Gastrocnemius medialis (tissue), 4 donors: ENCODE results near the gene NTM. TPM values are rescaled to one million over a fixed set of nuclear protein-coding genes. Genes with fewer than 3 reads are reported as not detected.

Experiments
- ATAC-seq, 2 donors: fragments of 150-250 bp; one replicate each; pipeline ENCODE4 v1.9.1; 2016
- DNase-seq, 2 donors: peaks; one replicate each; pipeline ENCODE4 v3.0.0-alpha.2; 2019
- H3K27ac ChIP-seq, 4 donors: fragments of 200-600 bp; sonication (generic); 1 replicate in 1 of 4; 2 replicates in 3 of 4; pipeline ENCODE4 v1.5.1; 2016 to 2018; ENCODE audit warnings: mild to moderate bottlenecking in 2 of 4, moderate library complexity in 1 of 4
- H3K27me3 ChIP-seq, 3 donors: fragments of 200-600 bp; sonication (generic) in 2 of 3; 1 replicate in 1 of 3; 2 replicates in 2 of 3; pipeline versions ENCODE4 v1.5.1 to v1.6.0; 2016 to 2019; ENCODE audit warnings: mild to moderate bottlenecking in 1 of 3, moderate library complexity in 1 of 3
- H3K36me3 ChIP-seq, 2 donors: fragments of 200-600 bp; sonication (generic) in 1 of 2; one replicate each; pipeline ENCODE4 v1.5.1; 2017 to 2018
- H3K4me1 ChIP-seq, 2 donors: fragments of 200-600 bp; sonication (generic) in 1 of 2; one replicate each; pipeline ENCODE4 v1.5.1; 2016 to 2017; ENCODE audit warnings: mild to moderate bottlenecking in 2 of 2
- H3K4me3 ChIP-seq, 4 donors: fragments of 200-600 bp; sonication (generic) in 3 of 4; 1 replicate in 1 of 4; 2 replicates in 3 of 4; pipeline ENCODE4 v1.5.1; 2016 to 2019; ENCODE audit warnings: mild to moderate bottlenecking in 2 of 4
- H3K9me3 ChIP-seq, 3 donors: fragments of 200-600 bp; sonication (generic) in 2 of 3; 1 replicate in 1 of 3; 2 replicates in 2 of 3; pipeline ENCODE4 v1.5.1; 2016 to 2019
- POLR2A ChIP-seq, 2 donors: fragments of 450-650 bp; IDR thresholded peaks; one replicate each; pipeline ENCODE4 v1.6.1; 2017; ENCODE audit warnings: antibody characterized with exemption in 2 of 2, mild to moderate bottlenecking in 2 of 2, moderate library complexity in 2 of 2
- in situ Hi-C, 4 donors: fragments of 200-750 bp; cut with MboI; loops; one replicate each; pipeline versions ENCODE4 v1.15.0 to v1.8.0; 2017; ENCODE audit warnings: low sequenced_read_pairs in 4 of 4
- intact Hi-C: fragments of 100-400 bp; cut with DNase I; formaldehyde crosslinking; loops from one replicate; pipeline ENCODE4 v1.15.1; 2023; ENCODE audit warnings: low total_unique reads
- total RNA-seq, 4 donors: library from RNA; depleted of rRNA; stranded (reverse); fragments of >200 nt; gene quantifications; one replicate each; pipeline versions ENCODE4 v1.1.0 to v1.2.3, GENCODE V29; 2016
- TF ChIP-seq, protein P1 (sequence below), 5 experiments: fragments of 450-650 bp in 3 of 5; fragments of 200-600 bp in 2 of 5; sonication (generic) in 2 of 5; IDR thresholded peaks in 4 of 5; conservative IDR thresholded peaks in 1 of 5; 1 replicate in 4 of 5; 2 replicates in 1 of 5; pipeline ENCODE4 v1.5.1; 2016 to 2019; ENCODE audit warnings: antibody characterized with exemption in 5 of 5, mild to moderate bottlenecking in 3 of 5, moderate library complexity in 3 of 5

The NTM gene
- total RNA-seq, 4 donors from 2014 or later: 0.69 TPM; not detected in 3

DNA sequence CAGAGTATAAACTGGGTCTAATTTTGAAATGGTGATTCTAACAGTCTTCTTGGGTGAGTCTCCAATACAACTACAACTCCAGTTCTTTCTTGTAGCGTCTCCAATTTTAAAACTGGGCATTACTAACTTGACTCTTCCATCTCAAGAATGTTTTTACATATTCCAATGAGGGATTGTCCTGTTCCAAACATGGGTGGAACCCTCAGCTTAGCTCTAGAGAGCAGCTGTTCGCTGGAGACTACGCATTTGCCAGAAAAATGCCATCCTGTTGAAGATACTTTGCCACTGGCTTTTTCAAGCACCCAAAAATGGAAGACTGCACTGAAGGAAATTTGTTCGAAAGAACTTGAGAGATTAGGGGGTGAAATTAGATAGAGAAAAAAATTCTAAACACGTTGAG lies 870.0 kb downstream of the NTM start:
- Histone ChIP-seq H3K4me3 (no peak overlapping the region), H3K36me3 (no peaks in the 10 kb centered on the region), H3K27me3 (no peaks in the 10 kb centered on the region), H3K9me3 (no peaks in the 10 kb centered on the region), H3K4me1 (no peaks in the 10 kb centered on the region), H3K27ac (no peak overlapping the region)
- ATAC-seq: no peak
- no peak for TF ChIP-seq POLR2A (IDR thresholded peaks at IDR 0.05)
- TF ChIP-seq, protein P1, sequence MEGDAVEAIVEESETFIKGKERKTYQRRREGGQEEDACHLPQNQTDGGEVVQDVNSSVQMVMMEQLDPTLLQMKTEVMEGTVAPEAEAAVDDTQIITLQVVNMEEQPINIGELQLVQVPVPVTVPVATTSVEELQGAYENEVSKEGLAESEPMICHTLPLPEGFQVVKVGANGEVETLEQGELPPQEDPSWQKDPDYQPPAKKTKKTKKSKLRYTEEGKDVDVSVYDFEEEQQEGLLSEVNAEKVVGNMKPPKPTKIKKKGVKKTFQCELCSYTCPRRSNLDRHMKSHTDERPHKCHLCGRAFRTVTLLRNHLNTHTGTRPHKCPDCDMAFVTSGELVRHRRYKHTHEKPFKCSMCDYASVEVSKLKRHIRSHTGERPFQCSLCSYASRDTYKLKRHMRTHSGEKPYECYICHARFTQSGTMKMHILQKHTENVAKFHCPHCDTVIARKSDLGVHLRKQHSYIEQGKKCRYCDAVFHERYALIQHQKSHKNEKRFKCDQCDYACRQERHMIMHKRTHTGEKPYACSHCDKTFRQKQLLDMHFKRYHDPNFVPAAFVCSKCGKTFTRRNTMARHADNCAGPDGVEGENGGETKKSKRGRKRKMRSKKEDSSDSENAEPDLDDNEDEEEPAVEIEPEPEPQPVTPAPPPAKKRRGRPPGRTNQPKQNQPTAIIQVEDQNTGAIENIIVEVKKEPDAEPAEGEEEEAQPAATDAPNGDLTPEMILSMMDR (IDR thresholded peaks at IDR 0.05 in 4 of 5, conservative IDR thresholded peaks at IDR 0.05 in 1 of 5): no peak
- intact Hi-C loops (no loop called here), in situ Hi-C loops (no loop called here)
- no peak for DNase-seq

DNA sequence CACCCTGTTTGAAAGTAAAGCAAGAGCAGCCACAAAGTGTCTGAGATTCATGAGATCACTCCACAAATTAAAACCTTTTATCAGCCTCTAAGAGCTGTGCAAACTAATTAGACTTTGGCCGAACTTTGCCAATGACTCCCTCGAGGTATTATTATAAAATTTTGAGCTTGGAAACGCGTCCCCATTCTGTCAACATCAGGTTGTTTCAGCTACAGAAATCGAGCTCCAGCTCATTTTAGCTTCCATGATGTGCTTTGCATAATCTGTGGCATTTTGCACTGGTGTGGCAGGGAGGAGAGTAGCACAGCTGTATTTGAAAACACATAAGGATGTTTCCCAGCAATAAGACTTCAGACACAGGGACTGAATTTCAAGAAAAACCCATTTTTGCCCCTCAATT lies 872.2 kb downstream of the NTM start:
- no peaks in the 10 kb centered on the region for H3K9me3 ChIP-seq
- in situ Hi-C loops (no loop called here), intact Hi-C loops (no loop called here)
- TF ChIP-seq, protein P1 (IDR thresholded peaks at IDR 0.05 in 4 of 5, conservative IDR thresholded peaks at IDR 0.05 in 1 of 5): no peak
- no peak for TF ChIP-seq POLR2A (IDR thresholded peaks at IDR 0.05)
- H3K4me3 ChIP-seq: no peak overlapping the region
- H3K27me3 ChIP-seq: no peaks in the 10 kb centered on the region
- H3K4me1 ChIP-seq: no peaks in the 10 kb centered on the region
- no peaks in the 10 kb centered on the region for H3K36me3 ChIP-seq
- no peak for ATAC-seq
- DNase-seq: no peak
- no peak overlapping the region for H3K27ac ChIP-seq

DNA sequence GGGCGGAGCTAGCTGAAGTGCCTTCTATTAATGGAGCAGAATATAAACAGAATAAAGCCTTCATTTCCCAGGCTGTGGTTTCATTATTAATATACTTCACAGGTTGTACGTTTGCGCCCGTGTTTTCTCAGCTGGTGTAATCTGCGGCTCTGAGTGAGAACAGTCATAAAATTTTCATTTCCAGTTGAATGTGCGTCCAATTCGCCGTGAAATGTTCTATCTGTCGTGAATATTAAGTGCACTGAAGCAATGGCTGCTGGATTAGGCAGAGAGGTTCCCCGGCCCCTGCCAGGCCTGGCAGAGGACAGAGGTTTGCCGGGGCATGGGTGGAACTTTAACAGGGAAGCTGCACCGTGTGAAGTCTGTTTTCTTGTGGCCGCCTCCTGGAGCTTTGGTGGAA lies 874.4 kb downstream of the NTM start:
- DNase-seq (no peak), ATAC-seq (no peak)
- in situ Hi-C loops (no loop called here), intact Hi-C loops (no loop called here)
- TF ChIP-seq, protein P1 (IDR thresholded peaks at IDR 0.05 in 4 of 5, conservative IDR thresholded peaks at IDR 0.05 in 1 of 5): no peak
- TF ChIP-seq POLR2A (IDR thresholded peaks at IDR 0.05): no peak
- no peaks in the 10 kb centered on the region for H3K4me1 ChIP-seq
- H3K36me3 ChIP-seq: no peaks in the 10 kb centered on the region
- no peaks in the 10 kb centered on the region for H3K9me3 ChIP-seq
- H3K27me3 ChIP-seq: no peaks in the 10 kb centered on the region
- H3K4me3 ChIP-seq: no peak overlapping the region
- no peak overlapping the region for H3K27ac ChIP-seq

DNA sequence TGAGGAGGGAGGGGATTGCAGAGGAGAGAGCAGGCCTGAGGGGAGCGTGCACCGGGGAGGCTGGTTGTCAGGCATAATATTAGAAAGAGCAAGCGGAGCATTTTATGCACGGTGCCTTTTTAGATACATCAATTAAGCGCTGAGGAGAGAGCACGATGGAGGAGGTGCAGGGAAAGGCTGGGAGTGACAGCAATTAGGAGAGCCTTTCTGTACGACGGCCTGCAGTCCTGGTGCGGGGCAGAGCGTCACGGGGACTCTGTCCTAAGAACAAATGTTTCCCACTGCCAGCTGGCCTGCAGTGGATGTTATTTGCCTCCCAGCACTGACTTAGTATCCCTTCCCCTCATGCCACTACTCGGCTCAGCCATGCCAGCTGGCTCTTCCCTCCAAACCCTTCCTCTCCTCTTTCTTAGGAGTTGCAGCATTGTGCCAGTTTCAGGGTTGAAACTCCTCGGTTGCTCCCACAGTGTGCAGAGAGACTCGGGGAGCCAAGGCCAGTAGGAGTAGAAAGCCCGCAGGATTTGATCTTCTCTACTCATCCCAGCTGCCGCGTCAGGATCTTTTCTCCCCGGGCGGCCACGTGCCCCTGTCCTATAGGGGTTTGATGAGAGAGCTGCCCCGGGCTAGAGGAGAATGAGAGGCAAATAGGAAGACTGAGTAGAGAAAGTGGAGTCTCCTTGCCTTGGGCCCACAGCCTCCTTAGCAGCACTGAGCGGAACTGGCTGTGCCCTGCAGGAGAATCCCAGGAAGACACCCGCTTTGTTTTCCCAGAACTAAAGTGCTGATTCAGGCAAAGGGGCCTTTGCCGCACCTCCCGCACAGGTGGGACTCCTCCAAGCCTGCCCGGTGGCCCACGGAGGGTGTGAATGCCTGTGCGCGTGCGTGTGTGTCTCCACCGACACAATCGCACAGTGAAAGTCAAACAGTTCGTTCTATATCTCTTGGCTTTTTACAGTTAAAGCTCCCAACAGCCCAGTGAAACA lies 875.3 kb downstream of the NTM start:
- no peaks in the 10 kb centered on the region for H3K9me3 ChIP-seq
- H3K4me3 ChIP-seq: no peak overlapping the region
- H3K27me3 ChIP-seq: no peaks in the 10 kb centered on the region
- H3K27ac ChIP-seq: no peak overlapping the region
- in situ Hi-C loops: no loop called here
- ATAC-seq: no peak
- H3K4me1 ChIP-seq: no peaks in the 10 kb centered on the region
- no peak for DNase-seq
- no peak for TF ChIP-seq POLR2A (IDR thresholded peaks at IDR 0.05)
- TF ChIP-seq, protein P1 (IDR thresholded peaks at IDR 0.05 in 4 of 5, conservative IDR thresholded peaks at IDR 0.05 in 1 of 5): no peak
- no peaks in the 10 kb centered on the region for H3K36me3 ChIP-seq
- intact Hi-C loops: no loop called here
